ENCODE data around the gene CER1. TPM values are rescaled to one million over a fixed set of nuclear protein-coding genes. Genes with fewer than 3 reads are reported as not detected.

Gene CER1
- total RNA-seq, 1 experiment from 2014 or later = not detected

DNA sequence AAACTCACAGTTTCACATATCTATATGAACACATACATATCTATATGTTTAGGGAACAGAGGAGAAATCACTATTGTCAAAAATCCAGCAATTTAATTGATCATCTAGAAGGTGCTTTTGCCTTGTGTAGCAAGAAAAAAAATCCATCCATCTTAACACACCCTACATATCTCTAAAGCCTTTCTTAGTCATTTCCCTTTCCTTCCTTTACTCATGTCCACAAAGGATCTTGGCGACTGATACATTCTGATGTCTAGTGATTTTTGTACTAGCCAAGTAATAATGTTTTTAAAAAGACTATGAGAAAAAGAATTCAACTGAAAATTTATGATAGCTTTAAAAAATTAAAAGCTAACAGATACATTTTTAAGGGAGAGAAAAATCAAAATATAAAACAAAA, 51.8 kb downstream of the CER1 start:
- DNase-seq (ENCODE audit: extremely low read depth, low read depth) = no peak

Other genes starting within 250 kb of the CER1 start
- gene ZDHHC21, start 29.3 kb downstream of the CER1 start, total RNA-seq (2014; rRNA removed; shearing (Covaris generic)) = 6.7 and 10.2 TPM in 2 replicates
- not detected in 2 replicates for gene FREM1, start 187.7 kb upstream of the CER1 start, total RNA-seq (2014; rRNA removed; shearing (Covaris generic))